H1 (cell line): Measurements from ENCODE around the gene VTN. TPM values are rescaled to one million over a fixed set of nuclear protein-coding genes. Genes with fewer than 3 reads are reported as not detected.
A peak's percentile ranks its signal among the peaks of the same experiment; 100 is the strongest.

Experiments
- BACH1 ChIP-seq: IDR thresholded peaks from 2 replicates; pipeline ENCODE4 v1.6.1; 2012; ENCODE audit warnings: low read length, improper control_type of control experiment
- BCL11A ChIP-seq, 2 experiments: IDR thresholded peaks; one replicate each; pipeline ENCODE4 v1.6.1; 2011; ENCODE audit warnings: low read depth in 2 of 2, low read length in 2 of 2, mild to moderate bottlenecking in 2 of 2
- CREB1 ChIP-seq: IDR thresholded peaks from 2 replicates; pipeline ENCODE4 v1.6.1; 2012; ENCODE audit warnings: inconsistent platforms
- JUN ChIP-seq: IDR thresholded peaks from 2 replicates; pipeline ENCODE4 v1.6.1; 2011; ENCODE audit warnings: low read depth, mild to moderate bottlenecking, improper control_type of control experiment, low read length
- RFX5 ChIP-seq: IDR thresholded peaks from 2 replicates; pipeline ENCODE4 v1.6.1; 2011; ENCODE audit warnings: low read depth, low read length, improper control_type of control experiment, borderline replicate concordance
- polyA plus RNA-seq, 7 experiments: library from polyadenylated mRNA; depleted of rRNA in 3 of 7; stranded (reverse) in 5 of 7; unstranded in 2 of 7; fragments of >200 nt in 5 of 7; fragments of 200-250 nt in 2 of 7; gene quantifications; 1 replicate in 5 of 7; 2 replicates in 1 of 7; 4 replicates in 1 of 7; pipeline versions ENCODE4 v1.2.1 to v1.2.3, GENCODE V29; 2011 to 2013; ENCODE audit warnings: missing spikeins in 2 of 7, mixed read lengths in 2 of 7
- total RNA-seq: library from RNA; stranded (reverse); fragmentation: NEBNext Ultra II Directional; extraction: Animal tissue kit (Norgen Biotek cat#: 25700); gene quantifications from 2 replicates; pipeline ENCODE4 v1.2.1, GENCODE V29; 2021
- TF ChIP-seq, protein P1 (sequence below): IDR thresholded peaks from 2 replicates; pipeline ENCODE4 v1.6.1; 2011; ENCODE audit warnings: low read depth, mild to moderate bottlenecking, low read length; ENCODE audit not compliant: insufficient read depth

Gene VTN
- total and polyA plus RNA-seq, 2 of the 8 experiments (the other 6 are each of a cell fraction or from before 2014, with no cell fraction given): 0.18 TPM; not detected in 1

DNA sequence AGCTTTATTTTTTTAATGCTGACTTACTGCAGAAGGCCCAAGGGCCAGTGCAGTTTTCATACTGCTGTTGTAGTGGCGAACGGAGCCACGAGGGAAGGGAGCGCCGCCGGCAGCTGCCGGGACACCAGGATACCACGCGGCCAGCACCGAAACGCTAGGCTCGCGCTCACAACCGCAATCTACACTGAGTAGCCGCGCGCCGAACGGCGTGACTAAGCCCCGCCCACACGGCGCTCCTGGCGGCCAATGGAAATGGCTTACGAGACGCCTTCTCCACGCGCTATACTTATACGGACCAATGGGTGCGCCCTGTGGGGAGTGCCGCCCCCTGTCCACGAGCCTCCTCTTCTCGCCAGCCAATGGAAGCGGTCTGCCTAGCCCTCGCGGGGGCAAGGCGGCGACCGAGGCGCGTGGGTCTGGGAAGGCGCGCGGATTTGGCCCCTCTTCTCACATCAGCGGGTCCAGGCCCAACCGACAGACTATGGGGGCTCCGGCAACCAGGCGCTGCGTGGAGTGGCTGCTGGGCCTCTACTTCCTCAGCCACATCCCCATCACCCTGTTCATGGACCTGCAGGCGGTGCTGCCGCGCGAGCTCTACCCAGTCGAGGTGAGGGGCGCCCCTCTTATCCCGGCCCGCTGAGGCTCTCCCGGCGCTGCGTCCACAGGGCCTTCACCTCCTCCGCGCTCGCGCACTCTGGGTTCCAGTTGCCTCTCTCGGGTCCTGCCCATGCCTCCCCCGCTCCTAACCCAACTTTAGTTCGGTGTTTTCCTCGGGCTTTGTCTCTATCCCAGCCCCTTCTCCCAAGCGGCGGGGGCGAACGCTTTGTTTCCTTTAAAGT is 51.1 kb downstream of the VTN start, which contains the start of gene TMEM97 (continued):
- no peak for TF ChIP-seq BCL11A (IDR thresholded peaks at IDR 0.05; ENCODE audit: low read depth in 2 of 2, low read length in 2 of 2)
- TF ChIP-seq CREB1: peak; percentile 65
- peak; percentile 77 for TF ChIP-seq BACH1
- no peak for TF ChIP-seq JUN
- TF ChIP-seq, protein P1, sequence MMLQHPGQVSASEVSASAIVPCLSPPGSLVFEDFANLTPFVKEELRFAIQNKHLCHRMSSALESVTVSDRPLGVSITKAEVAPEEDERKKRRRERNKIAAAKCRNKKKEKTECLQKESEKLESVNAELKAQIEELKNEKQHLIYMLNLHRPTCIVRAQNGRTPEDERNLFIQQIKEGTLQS: no peak
- TF ChIP-seq RFX5: no peak
